ENCODE measurements around the gene RTN4R.

DNA sequence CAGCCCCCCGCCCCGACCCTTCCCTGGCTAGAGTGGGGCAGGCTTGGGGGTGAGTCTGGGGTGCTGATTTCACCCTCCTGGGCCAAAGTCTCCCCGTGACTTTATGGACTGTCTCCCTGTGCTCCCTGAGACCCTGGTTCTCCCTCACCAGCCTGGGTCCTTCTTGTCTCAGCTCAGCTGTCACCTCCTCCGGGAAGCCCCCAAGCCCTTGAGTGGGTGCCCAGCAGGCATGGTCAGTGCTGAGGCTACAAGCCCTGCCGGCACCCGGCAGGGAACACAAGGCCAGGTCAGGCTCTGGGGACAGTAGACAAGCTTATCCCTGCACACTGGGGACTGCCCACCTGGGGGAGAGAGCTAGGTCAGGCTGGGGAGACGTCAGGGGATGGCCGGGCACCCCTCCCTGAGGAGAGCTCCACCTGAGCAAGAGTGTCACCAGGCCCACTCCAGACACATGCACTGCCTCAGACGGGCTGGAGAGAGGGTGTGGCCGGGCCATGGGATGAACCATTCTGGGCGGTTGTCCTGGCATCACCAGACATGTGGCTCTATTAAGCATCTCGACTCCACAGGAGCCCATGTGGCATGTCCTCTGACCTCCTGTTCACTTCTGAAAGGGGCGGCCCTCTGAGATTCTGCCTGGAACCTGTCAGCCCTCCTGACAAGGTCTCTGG is 22.6 kb upstream of the RTN4R start:
- TF ChIP-seq, protein P1, sequence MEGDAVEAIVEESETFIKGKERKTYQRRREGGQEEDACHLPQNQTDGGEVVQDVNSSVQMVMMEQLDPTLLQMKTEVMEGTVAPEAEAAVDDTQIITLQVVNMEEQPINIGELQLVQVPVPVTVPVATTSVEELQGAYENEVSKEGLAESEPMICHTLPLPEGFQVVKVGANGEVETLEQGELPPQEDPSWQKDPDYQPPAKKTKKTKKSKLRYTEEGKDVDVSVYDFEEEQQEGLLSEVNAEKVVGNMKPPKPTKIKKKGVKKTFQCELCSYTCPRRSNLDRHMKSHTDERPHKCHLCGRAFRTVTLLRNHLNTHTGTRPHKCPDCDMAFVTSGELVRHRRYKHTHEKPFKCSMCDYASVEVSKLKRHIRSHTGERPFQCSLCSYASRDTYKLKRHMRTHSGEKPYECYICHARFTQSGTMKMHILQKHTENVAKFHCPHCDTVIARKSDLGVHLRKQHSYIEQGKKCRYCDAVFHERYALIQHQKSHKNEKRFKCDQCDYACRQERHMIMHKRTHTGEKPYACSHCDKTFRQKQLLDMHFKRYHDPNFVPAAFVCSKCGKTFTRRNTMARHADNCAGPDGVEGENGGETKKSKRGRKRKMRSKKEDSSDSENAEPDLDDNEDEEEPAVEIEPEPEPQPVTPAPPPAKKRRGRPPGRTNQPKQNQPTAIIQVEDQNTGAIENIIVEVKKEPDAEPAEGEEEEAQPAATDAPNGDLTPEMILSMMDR (IDR thresholded peaks at IDR 0.05): no peak
- TF ChIP-seq POLR2A (IDR thresholded peaks at IDR 0.05): no peak
